Lower leg skin (tissue), 4 donors: Measurements from ENCODE around the gene IRF8. TPM values are rescaled to one million over a fixed set of nuclear protein-coding genes. Genes with fewer than 3 reads are reported as not detected.
"Not testable (repeated sequence)": the region's sequence is repeated elsewhere in the genome, so short reads cannot be mapped to it uniquely, and the experiment has no call there.

Experiments
- DNase-seq, 2 donors: peaks; one replicate each; pipeline ENCODE4 v3.0.0-alpha.2; 2019; ENCODE audit warnings: low spot score in 2 of 2
- H3K4me3 ChIP-seq: fragments of 200-600 bp; sonication (generic); 2 replicates; pipeline ENCODE4 v1.5.1; 2017; ENCODE audit warnings: mild to moderate bottlenecking, low read depth; ENCODE audit not compliant: poor library complexity, severe bottlenecking
- POLR2A ChIP-seq, 2 donors: fragments of 450-650 bp; IDR thresholded peaks; one replicate each; pipeline ENCODE4 v1.6.1; 2016 to 2017; ENCODE audit warnings: antibody characterized with exemption in 2 of 2, mild to moderate bottlenecking in 1 of 2, moderate library complexity in 1 of 2
- WGBS, 2 donors: methylation state at CpG; one replicate each; pipeline ENCODE4 v1.1.5; 2018; 5-methylcytosine and 5-hydroxymethylcytosine counted together
- intact Hi-C: fragments of 100-400 bp; cut with DNase I; formaldehyde crosslinking; loops from one replicate; pipeline ENCODE4 v1.15.0; 2023; ENCODE audit warnings: low total_unique reads
- total RNA-seq, 4 donors: library from RNA; depleted of rRNA; stranded (reverse); fragments of >200 nt; gene quantifications; one replicate each; pipeline ENCODE4 v1.1.0, GENCODE V29; 2016
- TF ChIP-seq, protein P1 (sequence below), 3 donors: fragments of 450-650 bp; IDR thresholded peaks; one replicate each; pipeline ENCODE4 v1.5.1; 2016; ENCODE audit warnings: antibody characterized with exemption in 3 of 3, mild to moderate bottlenecking in 3 of 3, moderate library complexity in 2 of 3

Gene IRF8
- total RNA-seq, 4 donors from 2014 or later: 1.5 to 5.7 (median 3.7) TPM

- TF ChIP-seq, protein P1, sequence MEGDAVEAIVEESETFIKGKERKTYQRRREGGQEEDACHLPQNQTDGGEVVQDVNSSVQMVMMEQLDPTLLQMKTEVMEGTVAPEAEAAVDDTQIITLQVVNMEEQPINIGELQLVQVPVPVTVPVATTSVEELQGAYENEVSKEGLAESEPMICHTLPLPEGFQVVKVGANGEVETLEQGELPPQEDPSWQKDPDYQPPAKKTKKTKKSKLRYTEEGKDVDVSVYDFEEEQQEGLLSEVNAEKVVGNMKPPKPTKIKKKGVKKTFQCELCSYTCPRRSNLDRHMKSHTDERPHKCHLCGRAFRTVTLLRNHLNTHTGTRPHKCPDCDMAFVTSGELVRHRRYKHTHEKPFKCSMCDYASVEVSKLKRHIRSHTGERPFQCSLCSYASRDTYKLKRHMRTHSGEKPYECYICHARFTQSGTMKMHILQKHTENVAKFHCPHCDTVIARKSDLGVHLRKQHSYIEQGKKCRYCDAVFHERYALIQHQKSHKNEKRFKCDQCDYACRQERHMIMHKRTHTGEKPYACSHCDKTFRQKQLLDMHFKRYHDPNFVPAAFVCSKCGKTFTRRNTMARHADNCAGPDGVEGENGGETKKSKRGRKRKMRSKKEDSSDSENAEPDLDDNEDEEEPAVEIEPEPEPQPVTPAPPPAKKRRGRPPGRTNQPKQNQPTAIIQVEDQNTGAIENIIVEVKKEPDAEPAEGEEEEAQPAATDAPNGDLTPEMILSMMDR (IDR thresholded peaks at IDR 0.05): no peak
- no peak for TF ChIP-seq POLR2A (IDR thresholded peaks at IDR 0.05)
- no peak for DNase-seq
- H3K4me3 ChIP-seq: no peak overlapping the region
- WGBS, 2 donors: 33 to 44% methylated on average over 7 of the region's 7 CpGs
- intact Hi-C loops: no loop called here
These were observed 2.9 kb downstream of the IRF8 start for GRCh38 chr16:85901773-85902365.

- no peak for TF ChIP-seq POLR2A (IDR thresholded peaks at IDR 0.05)
- TF ChIP-seq, protein P1 (IDR thresholded peaks at IDR 0.05): no peak
- WGBS, 2 donors: 69 to 80% methylated on average over 20 of the region's 20 CpGs
- no peak overlapping the region for H3K4me3 ChIP-seq
- DNase-seq: no peak
- intact Hi-C loops: no loop called here
These were observed 3.6 kb downstream of the IRF8 start for GRCh38 chr16:85902366-85903155.

GRCh38 chr16:85903559-85903958 is 4.6 kb downstream of the IRF8 start:
- WGBS, 2 donors: 72 to 73% methylated on average over 5 to 6 of the region's 6 CpGs
- H3K4me3 ChIP-seq: no peak overlapping the region
- intact Hi-C loops: no loop called here
- DNase-seq: no peak
- no peak for TF ChIP-seq POLR2A (IDR thresholded peaks at IDR 0.05)
- TF ChIP-seq, protein P1 (IDR thresholded peaks at IDR 0.05): no peak

DNA sequence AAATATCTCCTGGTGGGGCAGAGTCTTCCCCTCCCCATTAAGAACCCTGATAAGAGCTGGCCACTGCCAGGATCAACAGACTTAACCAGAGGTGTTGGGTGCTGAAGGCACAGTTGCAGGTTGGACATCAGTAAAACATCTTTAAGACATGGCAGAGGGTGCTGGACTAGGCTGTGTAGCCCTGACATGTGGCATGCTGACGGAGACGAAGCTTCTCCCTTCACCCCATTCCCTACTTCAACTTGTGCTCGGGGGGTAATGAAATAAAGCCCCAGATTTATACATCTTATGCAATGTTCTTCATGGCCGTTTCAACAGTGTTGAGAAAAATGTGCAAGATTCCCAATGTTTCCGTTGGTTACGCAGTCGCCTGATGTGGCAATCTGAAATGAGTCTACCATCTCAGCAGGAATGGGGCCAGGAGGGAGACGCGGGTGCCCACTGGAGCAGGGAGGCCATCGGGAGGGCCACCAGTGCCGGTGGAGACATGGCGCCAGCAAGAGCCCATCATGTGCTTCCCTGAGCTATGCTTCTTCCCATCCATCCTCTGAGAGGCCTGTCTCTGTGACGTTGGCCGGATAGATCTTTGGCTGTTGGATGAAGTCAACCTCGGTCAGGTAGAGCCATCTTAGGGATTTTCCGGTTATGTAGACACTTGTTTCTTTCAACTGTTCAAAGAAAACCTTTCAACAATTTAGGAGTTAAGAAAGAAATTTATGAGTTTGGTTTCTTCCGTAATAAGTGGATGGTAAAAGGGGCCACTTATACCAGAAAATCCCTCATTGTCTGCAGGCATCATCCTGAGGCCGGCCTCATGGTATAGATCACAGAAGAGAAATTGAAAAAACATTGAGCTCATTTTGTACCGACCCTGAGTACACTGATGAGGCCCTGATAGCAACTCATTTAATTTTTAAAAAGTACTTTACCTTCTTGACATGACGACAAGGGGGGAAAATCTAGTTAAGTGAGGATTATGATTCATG is 6.4 kb downstream of the IRF8 start:
- no peak for DNase-seq
- WGBS, 2 donors: 90 to 92% methylated on average over 20 of the region's 20 CpGs
- no peak for TF ChIP-seq POLR2A (IDR thresholded peaks at IDR 0.05)
- TF ChIP-seq, protein P1 (IDR thresholded peaks at IDR 0.05): no peak
- intact Hi-C loops: no loop called here
- no peak overlapping the region for H3K4me3 ChIP-seq

- DNase-seq: no peak
- intact Hi-C loops: no loop called here
- no peak for TF ChIP-seq POLR2A (IDR thresholded peaks at IDR 0.05)
- TF ChIP-seq, protein P1 (IDR thresholded peaks at IDR 0.05): no peak
- WGBS, 2 donors: 94% methylated on average over 11 to 13 of the region's 13 CpGs
- no peak overlapping the region for H3K4me3 ChIP-seq
These were observed 7.4 kb downstream of the IRF8 start for GRCh38 chr16:85906349-85906748.

- H3K4me3 ChIP-seq, DNase-seq, intact Hi-C loops: not testable (repeated sequence)
- WGBS, 2 donors: 86 to 90% methylated on average over 9 of the region's 9 CpGs
These were observed 8.3 kb downstream of the IRF8 start for GRCh38 chr16:85907231-85907630.
